Osteoblast (primary cell): Measurements from ENCODE around the gene EML5. TPM values are rescaled to one million over a fixed set of nuclear protein-coding genes. Genes with fewer than 3 reads are reported as not detected.
"Not testable (repeated sequence)": the region's sequence is repeated elsewhere in the genome, so short reads cannot be mapped to it uniquely, and the experiment has no call there.

ENCODE experiments used
- DNase-seq: peaks from one replicate; pipeline ENCODE4 v3.0.0; 2011; ENCODE audit warnings: low spot score, mixed read lengths; ENCODE audit not compliant: insufficient read length; ENCODE audit errors: missing footprints
- H2AFZ ChIP-seq: 2 replicates; pipeline ENCODE4 v1.6.0; 2011; ENCODE audit warnings: mild to moderate bottlenecking, low read length
- H3K27ac ChIP-seq: 2 replicates; pipeline ENCODE4 v1.5.1; 2011; ENCODE audit warnings: mild to moderate bottlenecking, low read depth, low read length, moderate library complexity
- H3K27me3 ChIP-seq: 2 replicates; pipeline ENCODE4 v1.6.0; 2012; ENCODE audit warnings: mild to moderate bottlenecking, control low read depth, inconsistent platforms, low read length, moderate library complexity; ENCODE audit not compliant: insufficient read depth
- H3K36me3 ChIP-seq: 2 replicates; pipeline ENCODE4 v1.5.1; 2011; ENCODE audit warnings: mild to moderate bottlenecking, low read length, control low read depth, moderate library complexity; ENCODE audit not compliant: insufficient read depth
- H3K4me1 ChIP-seq: 2 replicates; pipeline ENCODE4 v1.5.1; 2011; ENCODE audit warnings: mild to moderate bottlenecking, low read length, control low read depth, moderate library complexity; ENCODE audit not compliant: insufficient read depth
- H3K4me2 ChIP-seq: 2 replicates; pipeline ENCODE4 v1.6.0; 2011; ENCODE audit warnings: mild to moderate bottlenecking, low read length; ENCODE audit not compliant: insufficient read depth
- H3K4me3 ChIP-seq: fragments of 200-600 bp; sonication (generic); 3 replicates; pipeline ENCODE4 v1.5.1; 2012; ENCODE audit warnings: mild to moderate bottlenecking, low read length, inconsistent platforms; ENCODE audit not compliant: insufficient read depth
- H3K79me2 ChIP-seq: 2 replicates; pipeline ENCODE4 v1.6.0; 2012; ENCODE audit warnings: mild to moderate bottlenecking, low read length, control low read depth, inconsistent platforms; ENCODE audit not compliant: insufficient read depth
- H3K9me3 ChIP-seq: 2 replicates; pipeline ENCODE4 v1.5.1; 2011; ENCODE audit warnings: low read depth, low read length, control low read depth
- H4K20me1 ChIP-seq: 2 replicates; pipeline ENCODE4 v1.6.0; 2012; ENCODE audit warnings: mild to moderate bottlenecking, low read length, control low read depth; ENCODE audit not compliant: insufficient read depth
- CTCF ChIP-seq: IDR thresholded peaks from 2 replicates; pipeline ENCODE4 v1.5.1; 2011; ENCODE audit warnings: mild to moderate bottlenecking, low read depth, low read length, moderate library complexity; ENCODE audit errors: extremely low read depth
- total RNA-seq: library from RNA; depleted of rRNA; stranded (reverse); fragments of >200 nt; gene quantifications from 2 replicates; pipeline ENCODE4 v1.2.3, GENCODE V29; 2012

EML5 gene
- total RNA-seq, 1 donor: under 0.01 TPM

- H3K4me2 ChIP-seq: no peak overlapping the region
- no peak overlapping the region for H3K27ac ChIP-seq
- H3K4me1 ChIP-seq: no peaks in the 10 kb centered on the region
- no peaks in the 10 kb centered on the region for H3K9me3 ChIP-seq
- H3K36me3 ChIP-seq: no peaks in the 10 kb centered on the region
- no peaks in the 10 kb centered on the region for H3K79me2 ChIP-seq
- no peaks in the 10 kb centered on the region for H4K20me1 ChIP-seq
- H3K27me3 ChIP-seq: peaks cover 30% of the 10 kb centered on the region
- no peak overlapping the region for H3K4me3 ChIP-seq
- no peak for DNase-seq
- H2AFZ ChIP-seq: no peak overlapping the region
- TF ChIP-seq CTCF: no peak
Observed at GRCh38 chr14:88791252-88791621, 1.5 kb downstream of the EML5 start.

DNA sequence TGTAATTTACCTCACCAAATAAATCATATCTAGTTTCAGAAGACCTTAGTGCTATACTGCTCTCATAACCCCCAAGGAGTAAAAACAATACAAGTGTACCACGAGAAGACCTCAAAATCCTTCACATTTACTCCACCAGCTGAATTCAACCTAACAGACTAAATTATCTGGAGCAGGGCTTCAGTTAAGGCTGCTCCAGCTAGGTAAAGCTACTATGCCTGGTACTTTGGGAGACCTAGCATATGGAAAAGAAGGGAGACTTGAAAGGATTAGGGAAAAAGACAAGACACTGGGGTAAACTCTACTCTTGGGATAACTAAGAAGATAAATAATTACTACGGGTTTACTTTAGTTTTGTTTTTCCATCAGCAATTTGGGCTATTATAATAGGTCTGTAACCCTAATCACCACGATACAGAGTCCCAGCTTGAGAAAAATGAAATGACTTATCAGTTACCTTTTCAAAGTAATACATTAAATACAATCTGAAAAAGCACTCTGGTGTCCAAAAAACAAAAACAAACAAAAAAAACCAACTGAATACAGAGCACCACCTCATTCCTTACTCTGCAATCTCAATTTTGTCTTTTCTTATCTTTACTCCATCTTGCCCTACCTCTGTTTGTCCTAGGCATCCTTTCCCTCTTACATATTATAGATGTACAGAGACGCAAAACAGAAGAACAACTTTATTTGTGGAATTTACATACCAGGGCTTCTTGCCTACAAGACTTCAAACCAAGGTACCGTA lies 2.1 kb downstream of the EML5 start:
- TF ChIP-seq CTCF: no peak
- H3K27me3 ChIP-seq: peaks cover 30% of the 10 kb centered on the region
- H3K4me3 ChIP-seq: no peak overlapping the region
- H3K36me3 ChIP-seq: no peaks in the 10 kb centered on the region
- no peaks in the 10 kb centered on the region for H3K4me1 ChIP-seq
- H3K27ac ChIP-seq: no peak overlapping the region
- no peak for DNase-seq
- no peaks in the 10 kb centered on the region for H3K9me3 ChIP-seq
- H3K4me2 ChIP-seq: no peak overlapping the region
- H2AFZ ChIP-seq: no peak overlapping the region
- no peaks in the 10 kb centered on the region for H4K20me1 ChIP-seq
- H3K79me2 ChIP-seq: no peaks in the 10 kb centered on the region

DNA sequence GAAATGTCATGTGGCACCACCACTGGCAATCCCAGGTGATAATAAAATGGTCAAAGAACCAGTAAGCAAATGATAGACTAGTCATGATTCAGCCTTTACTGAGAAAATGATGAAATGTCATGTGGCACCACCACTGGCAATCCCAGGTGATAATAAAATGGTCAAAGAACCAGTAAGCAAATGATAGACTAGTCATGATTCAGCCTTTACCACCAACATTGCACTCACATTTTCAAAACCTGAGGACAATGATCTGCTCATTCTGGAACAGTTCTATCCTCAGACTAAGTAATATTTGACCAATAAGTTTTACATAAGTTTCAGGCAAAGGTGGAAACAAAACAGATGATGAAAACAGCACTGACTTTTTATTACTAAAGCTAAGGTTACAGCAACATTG lies 3.2 kb downstream of the EML5 start:
- not testable (repeated sequence) for H3K36me3 ChIP-seq, DNase-seq, H3K4me2 ChIP-seq, H4K20me1 ChIP-seq, H3K4me1 ChIP-seq, H2AFZ ChIP-seq, H3K4me3 ChIP-seq, H3K9me3 ChIP-seq, H3K27ac ChIP-seq, H3K79me2 ChIP-seq
- H3K27me3 ChIP-seq: peaks cover 30% of the 10 kb centered on the region

DNA sequence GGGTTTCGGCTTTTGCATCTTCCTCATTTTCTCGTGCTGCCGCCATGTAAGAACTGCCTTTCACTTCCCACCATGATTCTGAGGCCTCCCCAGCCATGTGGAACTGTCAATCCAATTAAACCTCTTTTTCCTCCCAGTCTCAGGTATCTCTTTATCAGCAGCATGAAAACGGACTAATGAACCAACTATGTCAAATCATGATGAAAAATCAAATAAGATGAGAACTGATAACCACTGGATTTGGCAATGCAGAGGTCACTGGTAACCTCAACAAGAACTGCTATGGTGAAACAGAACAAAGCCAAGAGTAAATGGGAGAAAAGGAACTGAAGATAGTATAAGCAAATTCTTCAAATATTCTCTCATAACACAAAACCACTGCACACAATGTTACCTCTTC lies 6.0 kb downstream of the EML5 start:
- Histone ChIP-seq H4K20me1 (no peaks in the 10 kb centered on the region), H3K4me1 (no peaks in the 10 kb centered on the region), H3K9me3 (no peaks in the 10 kb centered on the region), H3K27me3 (peaks cover 22% of the 10 kb centered on the region), H3K4me2 (no peak overlapping the region), H2AFZ (no peak overlapping the region), H3K79me2 (no peaks in the 10 kb centered on the region), H3K4me3 (no peak overlapping the region), H3K27ac (no peak overlapping the region), H3K36me3 (no peaks in the 10 kb centered on the region)
- TF ChIP-seq CTCF: no peak
- DNase-seq: no peak
